H1 (cell line): Measurements from ENCODE around the gene GPC3. TPM values are rescaled to one million over a fixed set of nuclear protein-coding genes. Genes with fewer than 3 reads are reported as not detected.

Experiments
- CTCF ChIA-PET: fragments of 300-600 bp; sonication (Branson Sonifier 250); formaldehyde crosslinking; loops from one replicate; lab custom pipeline; 2021; ENCODE audit not compliant: partially characterized antibody; lab: Charles Lee
- POLR2A ChIA-PET: fragments of 300-600 bp; sonication (Branson Sonifier 250); formaldehyde crosslinking; loops from one replicate; lab custom pipeline; 2021; ENCODE audit warnings: inconsistent platforms; ENCODE audit not compliant: partially characterized antibody; lab: Charles Lee
- DNase-seq, 2 experiments: peaks; one replicate each; pipeline versions ENCODE4 v3.0.0 to v3.0.0-alpha.2; 2010 to 2022; ENCODE audit warnings: low spot score in 2 of 2, low read depth in 1 of 2, mixed read lengths in 1 of 2
- FAIRE-seq: peaks from 2 replicates; lab custom pipeline; 2011; peaks lifted over from hg19 to GRCh38; lab: Jason Lieb, UNC
- H2AFZ ChIP-seq: 2 replicates; pipeline ENCODE4 v1.8.1; 2012; ENCODE audit warnings: low read length, inconsistent platforms
- H2AK5ac ChIP-seq: 2 replicates; pipeline ENCODE4 v1.6.1; 2013; ENCODE audit warnings: low read depth, low read length
- H2BK120ac ChIP-seq: replicated peaks from 2 replicates; pipeline ENCODE3; 2013; ENCODE audit warnings: low read depth, low read length, inconsistent platforms
- H2BK12ac ChIP-seq: 2 replicates; pipeline ENCODE4 v1.6.1; 2013; ENCODE audit warnings: low read depth, low read length
- H2BK15ac ChIP-seq: 2 replicates; pipeline ENCODE4 v1.6.1; 2013; ENCODE audit warnings: low read length
- H2BK20ac ChIP-seq: 2 replicates; pipeline ENCODE4 v1.6.1; 2013; ENCODE audit warnings: low read length
- H2BK5ac ChIP-seq: 2 replicates; pipeline ENCODE4 v1.6.1; 2013; ENCODE audit warnings: low read depth, low read length
- H3K14ac ChIP-seq: 2 replicates; pipeline ENCODE4 v1.6.1; 2013; ENCODE audit warnings: inconsistent platforms; ENCODE audit not compliant: insufficient read length
- H3K18ac ChIP-seq: 2 replicates; pipeline ENCODE4 v1.6.1; 2013; ENCODE audit warnings: low read length; ENCODE audit errors: extremely low read depth
- H3K23ac ChIP-seq: 2 replicates; pipeline ENCODE4 v1.6.1; 2013; ENCODE audit warnings: inconsistent platforms; ENCODE audit not compliant: insufficient read length
- H3K23me2 ChIP-seq: 2 replicates; pipeline ENCODE4 v1.6.1; 2013; ENCODE audit warnings: low read depth, low read length
- H3K27ac ChIP-seq: 2 replicates; pipeline ENCODE4 v1.6.1; 2011; ENCODE audit warnings: low read depth, low read length, inconsistent platforms
- H3K27me3 ChIP-seq, 4 experiments: replicated peaks in 1 of 4; 1 replicate in 1 of 4; 2 replicates in 3 of 4; pipeline versions ENCODE4 v1.6.1 to v1.8.1; 2011 to 2013; ENCODE audit warnings: low read length in 3 of 4, mild to moderate bottlenecking in 3 of 4, inconsistent platforms in 2 of 4, mixed read lengths in 2 of 4, moderate library complexity in 1 of 4; ENCODE audit not compliant: control insufficient read depth in 3 of 4, insufficient read depth in 3 of 4; ENCODE audit errors: extremely low read depth in 1 of 4
- H3K36me3 ChIP-seq, 4 experiments: 2 replicates each; pipeline versions ENCODE4 v1.6.1 to v1.8.1; 2011 to 2013; ENCODE audit warnings: mild to moderate bottlenecking in 4 of 4, low read length in 3 of 4, moderate library complexity in 2 of 4, control low read depth in 1 of 4, inconsistent platforms in 1 of 4; ENCODE audit not compliant: insufficient read depth in 4 of 4, control insufficient read depth in 2 of 4
- H3K4ac ChIP-seq: replicated peaks from 2 replicates; pipeline ENCODE3; 2013; ENCODE audit warnings: low read length, low read depth, mixed read lengths, inconsistent platforms; ENCODE audit not compliant: insufficient read length
- H3K4me1 ChIP-seq, 4 experiments: replicated peaks in 1 of 4; 1 replicate in 1 of 4; 2 replicates in 3 of 4; pipeline versions ENCODE4 v1.6.1 to v1.8.1; 2011 to 2013; ENCODE audit warnings: low read length in 3 of 4, inconsistent platforms in 2 of 4, mixed read lengths in 1 of 4; ENCODE audit not compliant: insufficient read depth in 4 of 4, control insufficient read depth in 3 of 4
- H3K4me2 ChIP-seq, 2 experiments: 2 replicates each; pipeline versions ENCODE4 v1.6.1 to v1.8.1; 2011 to 2013; ENCODE audit warnings: low read depth in 2 of 2, low read length in 2 of 2, control low read depth in 1 of 2, inconsistent platforms in 1 of 2, mild to moderate bottlenecking in 1 of 2; ENCODE audit not compliant: insufficient read depth in 1 of 2
- H3K4me3 ChIP-seq, 4 experiments: fragments of 200-600, 300-600 bp in 1 of 4; sonication (generic), shearing (Covaris generic), sonication (Bioruptor Twin) in 1 of 4; 2 replicates each; pipeline versions ENCODE4 v1.5.1 to v1.8.1; 2011 to 2016; ENCODE audit warnings: low read length in 4 of 4, low read depth in 3 of 4, control low read depth in 2 of 4, inconsistent platforms in 2 of 4, mild to moderate bottlenecking in 2 of 4, mixed read lengths in 1 of 4, moderate library complexity in 1 of 4; ENCODE audit not compliant: insufficient read depth in 2 of 4; ENCODE audit errors: extremely low read depth in 1 of 4
- H3K56ac ChIP-seq: replicated peaks from 2 replicates; pipeline ENCODE3; 2013; ENCODE audit warnings: low read depth, mild to moderate bottlenecking, mixed read lengths, low read length, inconsistent platforms; ENCODE audit not compliant: insufficient read length
- H3K79me1 ChIP-seq: 2 replicates; pipeline ENCODE4 v1.6.1; 2013; ENCODE audit warnings: low read depth, low read length, control low read depth
- H3K79me2 ChIP-seq, 2 experiments: 2 replicates each; pipeline versions ENCODE4 v1.6.1 to v1.8.1; 2012 to 2013; ENCODE audit warnings: low read length in 2 of 2, mild to moderate bottlenecking in 2 of 2, inconsistent platforms in 1 of 2; ENCODE audit not compliant: insufficient read depth in 2 of 2, control insufficient read depth in 1 of 2
- H3K9ac ChIP-seq, 4 experiments: replicated peaks in 1 of 4; 1 replicate in 1 of 4; 2 replicates in 3 of 4; pipeline versions ENCODE4 v1.6.1 to v1.8.1; 2011 to 2013; ENCODE audit warnings: low read depth in 3 of 4, low read length in 3 of 4, control low read depth in 2 of 4, mild to moderate bottlenecking in 2 of 4, moderate library complexity in 2 of 4, inconsistent platforms in 1 of 4; ENCODE audit errors: extremely low read depth in 1 of 4
- H3K9me3 ChIP-seq, 2 experiments: 2 replicates each; pipeline versions ENCODE4 v1.6.1 to v1.8.1; 2012 to 2013; ENCODE audit warnings: mild to moderate bottlenecking in 2 of 2, moderate library complexity in 2 of 2, control low read depth in 1 of 2, inconsistent platforms in 1 of 2, low read depth in 1 of 2, low read length in 1 of 2, mixed read lengths in 1 of 2; ENCODE audit not compliant: insufficient read depth in 2 of 2
- H4K20me1 ChIP-seq, 2 experiments: replicated peaks in 1 of 2; 2 replicates each; pipeline versions ENCODE3 to v1.8.1; 2011 to 2013; ENCODE audit warnings: inconsistent platforms in 2 of 2, low read length in 2 of 2, mild to moderate bottlenecking in 1 of 2; ENCODE audit not compliant: insufficient read depth in 2 of 2, control insufficient read depth in 1 of 2
- H4K5ac ChIP-seq: 2 replicates; pipeline ENCODE4 v1.6.1; 2013; ENCODE audit warnings: low read length, low read depth, mixed read lengths, inconsistent platforms; ENCODE audit not compliant: insufficient read length
- H4K8ac ChIP-seq: 2 replicates; pipeline ENCODE4 v1.8.0; 2013; ENCODE audit warnings: mild to moderate bottlenecking, moderate library complexity, low read length, inconsistent platforms; ENCODE audit not compliant: insufficient read depth; ENCODE audit errors: extremely low read depth
- H4K91ac ChIP-seq: replicated peaks from 2 replicates; pipeline ENCODE3; 2013; ENCODE audit warnings: low read length, mixed read lengths, inconsistent platforms; ENCODE audit not compliant: insufficient read length
- CBX8 ChIP-seq: fragments of 300-800, 300-1000 bp; sonication (generic); IDR thresholded peaks from 2 replicates; pipeline ENCODE4 v1.7.1; 2016; ENCODE audit warnings: low read depth, low read length, borderline replicate concordance
- CHD2 ChIP-seq: IDR thresholded peaks from 2 replicates; pipeline ENCODE4 v1.6.1; 2012; ENCODE audit warnings: low read length, improper control_type of control experiment
- GTF2F1 ChIP-seq: IDR thresholded peaks from 2 replicates; pipeline ENCODE4 v1.6.1; 2012; ENCODE audit warnings: low read depth, low read length, improper control_type of control experiment, borderline replicate concordance
- HDAC6 ChIP-seq: IDR thresholded peaks from one replicate; pipeline ENCODE4 v1.7.1; 2012; ENCODE audit warnings: low read depth, mild to moderate bottlenecking, inconsistent platforms, low read length, moderate library complexity
- SIX5 ChIP-seq: IDR thresholded peaks from 2 replicates; pipeline ENCODE4 v1.6.1; 2011; ENCODE audit warnings: mild to moderate bottlenecking, low read depth, low read length
- WGBS, 2 experiments: shearing (Covaris generic) in 1 of 2; methylation state at CpG; one replicate each; pipeline versions ENCODE4 v1.1.6 to v1.1.7; 2013 to 2015; ENCODE audit warnings: low lambda C conversion rate in 2 of 2, mixed read lengths in 2 of 2, inconsistent platforms in 1 of 2, low coverage in 1 of 2, missing lambda C conversion rate in 1 of 2; ENCODE audit not compliant: insufficient replicate concordance in 2 of 2, insufficient coverage in 1 of 2, insufficient read length in 1 of 2; ENCODE audit errors: extremely low coverage in 1 of 2, missing lambda C conversion rate in 1 of 2; 5-methylcytosine and 5-hydroxymethylcytosine counted together
- polyA plus RNA-seq, 7 experiments: library from polyadenylated mRNA; depleted of rRNA in 3 of 7; stranded (reverse) in 5 of 7; unstranded in 2 of 7; fragments of >200 nt in 5 of 7; fragments of 200-250 nt in 2 of 7; gene quantifications; 1 replicate in 5 of 7; 2 replicates in 1 of 7; 4 replicates in 1 of 7; pipeline versions ENCODE4 v1.2.1 to v1.2.3, GENCODE V29; 2011 to 2013; ENCODE audit warnings: missing spikeins in 2 of 7, mixed read lengths in 2 of 7
- total RNA-seq: library from RNA; stranded (reverse); fragmentation: NEBNext Ultra II Directional; extraction: Animal tissue kit (Norgen Biotek cat#: 25700); gene quantifications from 2 replicates; pipeline ENCODE4 v1.2.1, GENCODE V29; 2021

GPC3 gene
- total and polyA plus RNA-seq, 2 of the 8 experiments (the other 6 are each of a cell fraction or from before 2014, with no cell fraction given) = 64.8 to 71.9 TPM

- POLR2A ChIA-PET = no interaction called here
- H4K91ac ChIP-seq = no peak overlapping the region
- FAIRE-seq = no peak
Measured at GRCh38 chrX:133991814-133992213, 6.4 kb upstream of the GPC3 start.

More at GRCh38 chrX:133991814-133992213, 6.4 kb upstream of the GPC3 start:
- Histone ChIP-seq H4K20me1 (no peaks in the 10 kb centered on the region), H3K9me3 (no peaks in the 10 kb centered on the region), H3K18ac (no peak overlapping the region), H3K14ac (no peak overlapping the region), H3K36me3 (no peaks in the 10 kb centered on the region), H4K8ac (no peak overlapping the region), H3K4me3 (no peak overlapping the region), H3K9ac (no peak overlapping the region), H3K27me3 (no peaks in the 10 kb centered on the region), H3K4me1 (peaks cover 0 to 5% (median 2%) of the 10 kb centered on the region in 4 experiments; a peak in 5 of 7 replicates), H3K23me2 (no peaks in the 10 kb centered on the region), H2BK5ac (no peak overlapping the region), H4K5ac (no peak overlapping the region), H3K4me2 (no peak overlapping the region), H3K79me2 (no peaks in the 10 kb centered on the region), H3K4ac (no peak overlapping the region), H2AFZ (no peak overlapping the region), H2AK5ac (no peak overlapping the region), H2BK15ac (no peak overlapping the region), H2BK20ac (no peak overlapping the region), H2BK120ac (no peak overlapping the region), H3K79me1 (no peaks in the 10 kb centered on the region), H3K27ac (no peak overlapping the region), H3K23ac (no peak overlapping the region), H2BK12ac (no peak overlapping the region), H3K56ac (no peak overlapping the region)
- 93% methylated on average over 5 of the region's 5 CpGs; no CpG with 5 or more reads in 1 of the 2 experiments for WGBS, 2 experiments
- CTCF ChIA-PET = interaction anchor here (1.4 kb wide), 1 partner anchor 35 kb away, joined by 3 read pairs; no protein-coding TSS in a partner anchor
- DNase-seq = no peak
- TF ChIP-seq GTF2F1 (no peak), CBX8 (no peak), SIX5 (no peak), HDAC6 (no peak), CHD2 (no peak)
